IPS-11a (cell line): ENCODE measurements around the gene GRIPAP1.

ENCODE experiments used
- H3K4me3 ChIP-seq: one replicate; pipeline ENCODE4 v1.5.1; 2013; ENCODE audit warnings: low read depth, low read length, control low read depth

GRIPAP1 gene, protein sequence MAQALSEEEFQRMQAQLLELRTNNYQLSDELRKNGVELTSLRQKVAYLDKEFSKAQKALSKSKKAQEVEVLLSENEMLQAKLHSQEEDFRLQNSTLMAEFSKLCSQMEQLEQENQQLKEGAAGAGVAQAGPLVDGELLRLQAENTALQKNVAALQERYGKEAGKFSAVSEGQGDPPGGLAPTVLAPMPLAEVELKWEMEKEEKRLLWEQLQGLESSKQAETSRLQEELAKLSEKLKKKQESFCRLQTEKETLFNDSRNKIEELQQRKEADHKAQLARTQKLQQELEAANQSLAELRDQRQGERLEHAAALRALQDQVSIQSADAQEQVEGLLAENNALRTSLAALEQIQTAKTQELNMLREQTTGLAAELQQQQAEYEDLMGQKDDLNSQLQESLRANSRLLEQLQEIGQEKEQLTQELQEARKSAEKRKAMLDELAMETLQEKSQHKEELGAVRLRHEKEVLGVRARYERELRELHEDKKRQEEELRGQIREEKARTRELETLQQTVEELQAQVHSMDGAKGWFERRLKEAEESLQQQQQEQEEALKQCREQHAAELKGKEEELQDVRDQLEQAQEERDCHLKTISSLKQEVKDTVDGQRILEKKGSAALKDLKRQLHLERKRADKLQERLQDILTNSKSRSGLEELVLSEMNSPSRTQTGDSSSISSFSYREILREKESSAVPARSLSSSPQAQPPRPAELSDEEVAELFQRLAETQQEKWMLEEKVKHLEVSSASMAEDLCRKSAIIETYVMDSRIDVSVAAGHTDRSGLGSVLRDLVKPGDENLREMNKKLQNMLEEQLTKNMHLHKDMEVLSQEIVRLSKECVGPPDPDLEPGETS

DNA sequence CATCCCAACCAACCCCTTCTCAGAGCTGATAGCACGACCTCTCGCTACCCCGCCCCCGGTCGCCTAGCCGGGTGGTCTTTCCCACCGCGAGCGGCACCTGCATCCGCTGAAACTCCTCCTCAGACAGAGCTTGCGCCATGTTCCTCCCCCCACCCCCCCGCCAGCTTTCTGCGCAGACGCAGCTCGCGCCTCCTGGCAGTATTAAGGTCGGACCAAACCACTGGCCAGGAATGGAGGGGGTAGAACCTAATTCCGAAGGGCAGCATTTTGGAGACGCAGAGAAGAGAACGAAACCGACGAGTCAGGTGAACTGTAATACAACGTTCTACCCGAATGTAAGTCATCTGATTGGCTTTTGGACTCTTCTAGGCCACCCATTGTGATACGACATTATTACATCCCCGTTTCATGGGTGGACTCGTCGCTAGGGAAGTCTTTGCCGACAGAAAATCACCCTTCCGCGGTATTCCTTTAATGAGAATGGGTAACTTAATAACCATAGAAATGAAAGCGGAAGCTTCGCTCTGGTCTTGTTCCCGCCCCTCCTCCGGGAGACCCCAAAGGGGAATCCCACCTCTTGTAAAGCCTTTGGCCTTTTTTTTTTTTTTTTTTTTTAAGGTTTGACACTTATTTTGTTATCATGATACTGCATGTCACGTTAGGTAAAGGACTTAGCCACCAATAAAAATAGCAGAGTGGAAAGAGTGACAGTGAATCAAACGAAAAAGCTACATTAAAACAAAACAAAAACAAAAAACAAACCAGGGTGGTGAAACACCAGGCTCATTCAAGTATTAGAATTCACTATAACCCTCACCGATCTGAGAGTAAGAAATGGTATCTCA is at the start of gene GRIPAP1:
Gene GRIPAP1 (minus strand): TSS at position 174 of the 845 bp plus-strand sequence. CDS start 35 bp downstream, at position 139.
- peak within 1 kb of the TSS; percentile 81 for H3K4me3 ChIP-seq

DNA sequence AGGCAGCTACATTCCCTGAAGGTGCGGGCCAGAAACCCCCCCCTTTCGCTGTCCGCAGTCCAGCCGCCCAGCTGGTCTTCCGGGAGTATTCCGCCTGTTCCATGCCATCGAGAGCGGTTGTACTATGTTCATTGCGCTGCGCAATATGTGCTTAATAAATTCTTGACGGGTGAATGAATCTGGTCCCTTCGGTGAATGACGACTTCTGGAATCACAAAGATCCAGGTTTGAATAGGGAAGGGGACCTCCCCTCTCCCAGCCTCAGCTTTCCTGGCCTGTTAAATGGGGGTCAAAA is 41.9 kb upstream of the GRIPAP1 start:
- H3K4me3 ChIP-seq = peak overlapping the region; percentile 17

DNA sequence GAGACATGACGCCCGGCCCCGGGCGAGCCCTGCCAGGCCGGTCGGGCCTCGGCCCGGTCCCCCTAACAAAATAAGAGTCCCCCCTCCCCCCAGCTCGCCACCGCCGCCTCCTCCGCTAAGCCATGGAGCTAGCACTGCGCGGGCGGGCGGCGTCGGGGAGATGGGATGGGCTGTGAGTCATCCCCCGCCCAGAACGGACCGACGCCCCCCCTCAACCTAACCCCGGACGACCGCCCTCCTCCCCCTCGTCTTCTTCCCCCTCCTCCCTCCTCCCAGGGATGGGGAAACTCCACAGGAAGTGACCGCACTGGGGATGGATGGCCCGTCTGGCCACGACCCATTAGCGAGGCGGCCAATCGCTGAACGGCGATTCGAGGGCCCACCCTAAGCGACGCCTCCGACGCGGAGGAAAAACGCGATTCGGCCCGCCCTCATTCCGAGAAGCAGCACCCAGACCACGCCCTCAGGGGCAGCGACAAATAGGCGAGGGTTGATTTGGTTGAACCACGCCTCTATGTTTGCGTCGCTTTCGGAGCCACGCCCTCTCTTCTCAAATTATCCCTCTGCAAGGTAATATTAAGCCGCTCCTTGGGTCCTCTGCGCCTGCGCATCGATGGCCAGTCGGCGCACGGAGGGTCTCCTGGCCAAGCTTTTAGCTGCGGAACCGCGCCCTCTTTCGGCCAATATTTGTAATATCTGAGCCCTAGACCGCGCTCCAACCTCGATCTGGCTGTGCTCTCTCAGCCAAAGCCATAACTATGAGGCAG is 41.3 kb upstream of the GRIPAP1 start, which contains the start of gene TFE3:
Gene TFE3 (minus strand): TSS at position 138 of the 767 bp plus-strand sequence. CDS start 131 bp downstream, at position 7.
- H3K4me3 ChIP-seq = peak within 1 kb of the TSS; percentile 65

DNA sequence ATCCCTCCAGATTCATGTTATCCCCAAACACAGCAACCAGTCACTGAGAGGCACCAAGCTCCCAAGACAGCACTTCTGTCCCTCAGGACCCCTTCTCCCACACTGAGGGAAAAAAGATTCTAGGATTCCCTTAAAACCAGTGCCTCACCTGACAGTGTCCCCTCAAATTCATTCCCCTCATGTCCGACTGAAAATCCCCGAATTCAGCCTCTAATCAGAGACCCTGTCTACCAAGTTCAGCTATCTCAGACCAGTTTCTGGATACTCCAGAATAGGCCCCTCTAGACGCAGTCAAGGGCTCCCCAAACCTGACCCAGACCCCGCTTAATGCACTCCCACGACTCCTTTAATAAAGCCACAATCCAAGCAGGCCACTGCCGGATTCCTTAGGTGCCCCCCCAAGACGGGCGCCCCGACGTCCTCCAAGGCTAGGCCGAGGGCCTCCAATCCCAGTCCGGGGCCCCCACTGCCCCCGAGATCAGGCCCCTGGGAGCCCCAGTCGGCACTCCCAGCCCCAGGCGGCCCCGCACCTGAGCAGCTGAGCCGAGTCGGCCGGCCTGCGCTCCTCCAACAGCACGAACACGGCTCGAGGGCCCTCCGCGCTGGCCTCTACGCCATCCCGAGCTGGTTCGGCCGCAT is 40.6 kb upstream of the GRIPAP1 start:
- H3K4me3 ChIP-seq = peak overlapping the region; percentile 65

DNA sequence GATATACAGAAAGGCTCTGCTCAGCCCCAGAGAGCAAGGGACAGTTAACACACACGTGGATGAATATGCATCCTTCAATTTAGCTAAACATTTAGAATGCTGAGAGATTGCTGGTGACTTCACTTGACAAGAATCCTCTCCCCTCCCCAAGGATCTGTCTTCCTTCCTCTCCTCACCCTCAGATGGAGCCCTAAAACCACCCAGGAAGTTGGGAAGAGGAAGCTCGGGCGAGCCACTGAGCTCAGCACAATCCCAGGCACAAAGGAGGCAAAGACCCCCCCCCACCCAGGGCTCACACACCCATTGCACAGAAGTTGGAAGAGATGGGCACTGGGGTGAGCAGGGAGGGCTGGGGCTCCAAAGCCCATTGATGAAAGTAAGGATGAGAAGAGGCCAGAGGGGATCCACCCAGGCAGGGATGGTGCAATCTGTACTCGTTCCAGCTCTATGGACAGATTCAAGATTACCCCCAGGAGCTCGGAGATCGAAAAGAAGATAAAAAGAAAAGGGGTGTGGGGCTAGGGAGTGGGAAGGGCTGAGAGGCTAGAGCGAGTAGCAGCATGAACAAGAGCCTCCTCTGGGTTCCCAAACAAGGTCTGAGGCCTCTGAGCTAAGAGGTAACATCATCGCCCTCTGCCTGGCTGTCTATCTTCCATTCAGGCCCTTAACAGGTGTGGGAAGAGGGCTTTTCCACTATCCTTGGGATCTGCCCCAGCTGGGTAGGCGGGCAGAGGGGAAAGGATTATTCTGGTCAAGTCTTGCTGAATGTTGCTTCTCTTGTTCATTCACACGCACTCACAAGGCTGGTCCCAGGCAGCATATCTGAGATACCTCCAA is 39.9 kb upstream of the GRIPAP1 start:
- peak overlapping the region; percentile 65 for H3K4me3 ChIP-seq

DNA sequence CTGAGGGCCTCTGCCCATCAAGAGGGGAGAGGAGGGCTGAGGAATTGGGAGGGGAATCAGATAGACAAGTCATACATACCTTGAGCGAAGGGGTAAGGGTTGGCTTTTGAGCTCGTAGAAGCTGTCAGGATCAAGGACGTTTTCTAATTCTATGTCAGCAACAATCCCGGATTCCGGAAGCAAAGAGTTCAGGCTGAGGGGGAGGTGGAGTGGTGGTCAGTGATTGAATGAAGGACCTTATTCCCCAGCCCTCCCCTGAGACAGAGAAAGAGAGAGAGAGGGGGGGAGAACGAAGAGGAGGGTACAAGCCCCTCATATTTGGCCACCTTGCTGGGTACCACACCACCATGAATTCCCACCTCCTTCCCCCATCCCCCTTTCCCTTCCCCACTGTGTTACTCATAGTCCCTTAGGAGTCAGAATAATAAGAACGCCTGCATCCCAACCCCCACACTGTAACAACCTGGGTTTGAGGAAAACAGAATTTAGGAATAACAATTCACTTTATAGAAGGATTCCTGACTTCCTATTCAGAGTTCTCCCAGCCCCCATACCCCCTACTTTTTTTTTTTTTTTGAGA is 38.4 kb upstream of the GRIPAP1 start:
- H3K4me3 ChIP-seq = peak overlapping the region; percentile 17

DNA sequence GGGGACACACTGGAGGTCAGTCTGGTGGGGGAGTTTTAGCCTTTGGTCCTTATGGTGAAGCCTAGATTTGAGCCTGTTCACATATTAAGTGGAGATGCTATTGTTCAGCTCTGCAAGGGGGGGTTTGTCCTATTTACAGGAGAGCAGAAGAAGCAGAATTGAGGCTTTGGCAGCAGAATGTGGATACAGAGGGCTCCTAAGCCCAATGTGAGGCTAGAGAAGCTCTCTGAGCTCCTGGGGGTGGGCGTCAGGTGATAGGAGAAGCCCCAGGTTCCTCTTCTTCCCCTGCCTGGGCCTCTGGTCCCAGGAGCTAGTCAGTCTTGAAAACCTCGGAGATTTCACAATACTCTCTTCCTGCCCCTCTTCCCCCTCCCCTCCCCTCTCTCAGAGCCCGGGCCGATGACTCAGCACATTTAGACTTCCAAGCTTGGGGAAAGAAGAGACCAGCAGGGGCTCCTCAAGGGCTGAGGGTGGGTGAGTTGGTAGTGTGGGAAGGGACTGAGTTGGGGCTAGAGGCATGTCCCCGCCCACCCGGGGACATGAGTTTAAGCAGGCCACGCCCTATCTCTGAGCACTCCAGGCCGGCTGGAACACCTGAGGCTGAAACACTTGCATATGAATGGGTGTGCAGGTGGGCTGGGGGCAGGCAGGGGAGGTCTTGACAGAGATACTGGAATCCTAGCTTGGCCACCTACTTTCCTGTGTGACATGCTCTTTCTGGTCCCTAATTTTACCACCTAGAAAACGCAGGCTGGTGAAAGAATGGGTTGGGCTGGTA is 37.7 kb upstream of the GRIPAP1 start:
- no peak overlapping the region for H3K4me3 ChIP-seq

DNA sequence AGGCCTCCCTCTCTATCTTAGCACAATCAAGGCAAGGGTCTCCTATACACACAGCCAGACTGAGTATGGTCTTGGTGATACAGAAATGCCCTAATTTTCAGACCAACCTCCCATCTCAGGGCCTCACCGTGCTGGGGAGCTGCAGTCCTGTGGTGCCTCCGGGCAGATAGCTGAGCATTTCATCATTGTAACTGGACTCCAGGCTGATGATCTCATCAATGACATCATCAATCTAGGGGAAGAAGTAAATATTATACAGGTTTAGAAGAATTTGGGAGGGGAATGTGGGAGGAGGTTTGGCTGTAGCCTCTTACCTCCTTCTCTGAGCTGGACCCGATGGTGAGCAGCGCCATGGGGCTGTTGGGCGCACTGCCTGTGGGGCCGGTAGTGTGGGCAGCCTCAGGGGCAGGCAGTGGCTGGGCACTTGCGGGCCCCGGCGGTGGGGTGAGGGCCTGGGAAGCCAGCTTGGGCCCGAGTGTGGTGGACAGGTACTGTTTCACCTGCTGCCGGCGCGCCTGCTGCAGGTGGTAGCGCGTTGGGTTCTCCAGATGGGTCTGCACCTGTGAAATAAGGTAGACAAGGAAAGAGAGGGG is 35.9 kb upstream of the GRIPAP1 start:
- no peak overlapping the region for H3K4me3 ChIP-seq

DNA sequence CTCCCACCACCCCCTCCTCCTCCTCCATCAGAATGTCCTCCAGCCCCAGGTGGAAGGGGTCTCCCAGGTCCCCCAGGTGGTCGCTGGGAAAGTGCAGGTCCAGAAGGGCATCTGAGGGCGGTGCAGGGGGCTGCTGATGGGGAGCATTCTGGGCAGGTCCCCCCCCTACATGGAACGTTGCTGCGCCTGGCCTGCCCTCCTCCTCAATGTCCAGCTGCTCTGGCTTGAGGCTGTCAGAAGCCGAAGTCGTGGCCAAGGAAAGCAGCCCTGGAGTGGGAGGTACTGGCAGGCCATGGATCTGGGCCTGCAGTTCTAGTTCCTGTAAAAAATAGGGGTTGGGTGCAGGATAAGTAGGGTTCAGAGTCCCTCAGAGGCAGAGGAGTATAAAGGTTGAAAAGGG is 28.2 kb upstream of the GRIPAP1 start:
- no peak overlapping the region for H3K4me3 ChIP-seq

DNA sequence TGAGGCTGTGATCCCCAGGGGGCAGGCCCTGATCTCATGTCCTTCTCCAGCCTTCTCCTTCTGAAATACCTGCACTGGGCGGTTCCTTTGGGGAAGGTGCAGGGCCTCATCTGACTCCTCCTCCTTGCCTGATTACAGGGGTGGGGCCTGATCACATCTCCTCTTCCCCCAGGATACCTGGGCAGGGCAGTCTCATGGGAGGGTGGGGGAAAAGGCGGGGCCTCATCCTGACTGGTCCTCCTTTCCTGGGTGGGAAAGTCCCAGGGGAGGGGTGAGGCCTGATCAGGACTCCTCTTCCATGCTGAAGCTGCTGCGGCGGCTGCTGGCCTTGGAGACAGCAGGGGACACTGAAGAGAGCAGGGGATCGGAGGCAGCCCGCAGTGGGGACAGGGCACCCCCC is 27.8 kb upstream of the GRIPAP1 start:
- no peak overlapping the region for H3K4me3 ChIP-seq

DNA sequence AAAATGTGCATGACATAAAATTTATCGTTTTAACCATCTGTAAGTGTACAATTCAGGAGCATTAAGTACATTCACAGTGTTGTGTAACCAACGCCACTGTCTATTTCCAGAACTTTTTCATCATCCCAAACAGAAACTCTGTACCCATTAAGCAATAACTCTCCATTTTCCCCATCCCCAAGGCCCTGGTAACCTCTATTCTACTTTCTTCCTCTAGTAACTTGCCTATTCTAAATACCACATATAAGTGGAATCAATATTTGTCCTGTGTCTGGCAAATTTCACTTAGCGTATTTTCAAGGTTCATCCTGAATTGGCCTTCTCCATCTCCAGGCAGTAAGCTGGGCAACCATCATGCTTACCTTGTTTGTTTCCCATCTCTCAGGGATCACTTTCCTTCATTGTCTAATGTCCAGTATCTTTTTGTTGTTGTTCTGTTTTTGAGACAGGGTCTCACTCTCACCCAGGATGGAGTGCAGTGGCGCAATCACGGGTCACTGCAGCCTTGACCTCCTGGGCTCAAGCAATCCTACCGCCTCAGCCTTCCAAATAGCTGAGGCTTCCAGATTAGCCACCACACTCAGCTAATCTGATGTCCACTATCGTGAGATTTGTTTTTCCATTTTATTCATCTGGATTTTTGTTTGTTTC is 17.7 kb upstream of the GRIPAP1 start:
- no peak overlapping the region for H3K4me3 ChIP-seq

DNA sequence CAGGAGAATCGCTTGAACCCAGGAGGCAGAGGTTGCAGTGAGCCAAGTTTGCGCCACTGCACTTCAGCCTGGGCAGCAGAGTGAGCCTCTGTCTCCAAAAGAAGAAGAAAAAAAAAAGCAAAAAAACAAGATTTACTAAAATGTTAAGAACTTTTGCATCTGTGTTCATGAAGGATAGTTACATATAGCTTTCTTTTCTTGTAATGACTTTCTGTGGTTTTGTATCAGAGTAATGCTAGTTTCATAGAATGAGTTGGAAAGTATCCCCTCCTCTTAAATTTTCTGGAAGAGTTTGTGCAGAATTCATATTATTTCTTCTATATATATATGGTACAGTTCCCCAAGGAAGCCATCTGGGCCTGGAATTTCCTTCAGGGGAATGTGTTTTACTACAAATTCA is 17.0 kb upstream of the GRIPAP1 start:
- no peak overlapping the region for H3K4me3 ChIP-seq

DNA sequence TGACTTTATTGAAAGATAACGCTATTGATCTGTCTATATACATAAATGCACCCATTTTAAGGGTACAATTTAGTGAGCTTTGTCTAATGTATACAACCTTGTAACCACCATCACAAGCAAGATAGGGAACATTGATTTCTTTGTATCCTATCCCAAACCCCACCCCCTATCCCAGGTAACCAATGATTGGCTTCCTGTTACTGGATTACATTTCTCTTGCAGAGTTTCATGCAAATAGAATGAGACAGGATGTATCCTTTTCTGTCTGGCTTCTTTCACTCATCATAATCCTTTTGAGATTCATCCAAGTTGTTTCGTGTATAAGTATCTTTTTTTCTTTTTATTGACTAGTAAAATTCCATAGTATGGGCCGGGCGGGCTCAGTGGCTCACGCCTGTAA is 1.6 kb upstream of the GRIPAP1 start:
- H3K4me3 ChIP-seq = no peak overlapping the region

DNA sequence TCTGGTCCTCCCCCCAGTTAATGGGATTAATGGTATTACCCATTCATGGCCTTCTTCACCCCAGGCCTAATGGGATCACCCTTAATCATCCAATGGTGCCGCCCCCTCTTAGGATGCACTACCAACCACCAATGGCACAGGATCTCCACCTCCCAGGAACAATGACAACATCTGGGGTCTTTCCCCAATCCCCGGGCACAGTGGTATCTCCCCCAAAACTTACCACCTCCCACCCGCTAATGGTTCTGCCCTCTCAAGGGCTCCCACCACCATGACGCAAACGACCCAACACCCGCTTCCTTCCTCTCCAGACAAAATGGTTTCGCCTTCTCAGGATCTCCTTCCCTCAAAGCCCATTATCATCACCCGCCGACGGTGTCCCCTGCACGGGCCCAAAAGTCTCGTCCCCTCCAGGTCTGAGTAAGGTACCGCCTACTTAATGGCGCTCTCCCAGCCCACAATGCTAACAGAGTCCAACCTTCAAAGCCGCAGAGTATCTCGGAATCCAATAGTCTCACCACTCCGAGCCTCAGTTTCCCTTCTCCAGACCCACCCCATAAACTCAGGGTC is 458 bp downstream of the GRIPAP1 start:
- peak overlapping the region; percentile 81 for H3K4me3 ChIP-seq

DNA sequence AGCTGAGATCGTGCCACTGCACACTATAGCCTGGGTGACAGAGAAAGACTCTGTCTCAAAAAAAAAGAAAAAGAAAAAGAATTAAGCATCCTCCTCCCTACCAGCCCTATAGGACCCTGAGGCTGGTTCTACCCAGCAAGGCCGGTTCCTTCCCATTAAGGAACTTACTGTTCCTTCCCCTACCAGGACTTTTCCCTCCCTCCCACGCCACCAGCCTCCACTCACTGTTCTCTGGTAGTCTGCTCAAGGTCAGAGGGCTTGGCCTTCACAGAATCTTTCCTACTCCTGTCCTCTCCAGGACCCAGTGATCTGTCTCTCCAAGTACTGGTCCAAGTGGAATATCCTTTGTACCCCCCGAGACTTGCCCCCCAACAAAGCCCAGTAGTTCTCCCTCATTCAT is 1.4 kb downstream of the GRIPAP1 start:
- no peak overlapping the region for H3K4me3 ChIP-seq

DNA sequence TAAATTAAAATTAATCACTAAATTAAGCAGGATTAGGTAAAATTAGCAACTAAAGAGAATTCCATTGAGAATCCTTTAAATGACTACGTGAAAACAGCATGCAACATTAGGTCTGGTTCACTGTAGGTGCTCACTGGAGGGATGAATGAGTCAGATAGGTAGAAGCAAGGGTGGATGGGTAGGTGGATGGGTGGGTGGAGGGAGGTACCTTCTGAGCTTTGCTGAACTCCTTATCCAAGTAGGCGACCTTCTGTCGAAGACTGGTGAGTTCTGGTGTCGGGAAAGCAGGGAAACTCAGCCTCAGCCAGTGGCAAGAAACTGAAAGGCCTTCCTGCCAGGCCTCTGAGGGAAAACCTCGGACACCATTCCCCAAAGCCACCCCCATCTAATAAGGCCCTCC is 3.0 kb downstream of the GRIPAP1 start:
- H3K4me3 ChIP-seq = no peak overlapping the region

DNA sequence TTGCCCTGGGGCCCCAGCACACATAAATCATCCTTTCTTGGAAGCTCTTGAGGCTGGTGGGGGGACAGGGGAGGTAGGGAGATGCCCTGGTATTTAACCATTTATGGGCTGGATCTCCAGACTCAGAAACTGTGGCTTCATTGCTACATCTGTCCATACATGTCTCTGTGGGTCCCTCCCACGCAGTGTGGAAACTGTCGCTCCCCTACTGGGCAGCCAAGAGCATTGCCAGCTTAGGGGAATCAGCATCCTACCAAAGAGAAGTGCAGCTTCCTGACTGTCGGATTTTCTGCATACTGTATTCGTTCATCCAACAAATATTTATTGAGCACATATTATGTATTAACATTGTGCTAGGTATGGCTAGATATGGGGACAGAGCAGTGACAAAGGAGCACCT is 3.7 kb downstream of the GRIPAP1 start:
- H3K4me3 ChIP-seq = no peak overlapping the region
